ENCODE results near the gene ACBD6.

DNA sequence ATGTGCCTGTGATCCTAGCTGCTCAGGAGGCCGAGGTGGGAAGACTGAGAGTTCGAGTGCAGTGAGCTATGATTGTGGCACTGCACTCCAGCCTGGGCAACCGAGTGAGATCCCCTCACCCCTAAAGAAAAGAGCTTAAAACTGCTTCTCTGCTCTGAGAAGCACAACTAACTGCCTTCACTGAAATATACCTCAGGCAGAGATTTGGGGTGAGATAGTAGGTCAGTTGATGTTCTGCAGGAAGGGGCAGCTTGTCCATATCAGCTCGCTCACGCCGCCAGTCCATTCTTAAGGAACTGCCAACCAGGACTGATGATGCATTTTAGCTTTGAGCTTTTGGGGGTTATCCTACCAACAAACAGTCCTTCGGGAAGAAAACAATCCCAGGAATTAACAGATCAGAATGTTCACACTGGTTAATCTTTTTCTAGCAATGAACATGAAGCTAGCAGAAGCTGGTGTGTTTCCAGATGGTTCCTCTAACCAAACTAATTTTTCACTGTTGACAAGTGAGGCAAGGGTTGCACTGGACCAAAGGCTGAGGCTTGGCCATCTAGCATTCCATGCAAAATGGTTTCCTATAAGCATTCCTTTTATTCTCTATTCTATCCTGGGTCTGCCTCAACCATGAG, 240.7 kb downstream of the ACBD6 start:
- no peak for TF ChIP-seq EZH2 (IDR thresholded peaks at IDR 0.05)
- TF ChIP-seq POLR2AphosphoS5 (IDR thresholded peaks at IDR 0.05; ENCODE audit: borderline replicate concordance, low read depth, low read length), result no peak
